H1 (cell line): ENCODE data around the gene MBOAT1. TPM values are rescaled to one million over a fixed set of nuclear protein-coding genes. Genes with fewer than 3 reads are reported as not detected.

Source experiments
- CTCF ChIA-PET: fragments of 300-600 bp; sonication (Branson Sonifier 250); formaldehyde crosslinking; loops from one replicate; lab custom pipeline; 2021; ENCODE audit not compliant: partially characterized antibody; lab: Charles Lee
- POLR2A ChIA-PET: fragments of 300-600 bp; sonication (Branson Sonifier 250); formaldehyde crosslinking; loops from one replicate; lab custom pipeline; 2021; ENCODE audit warnings: inconsistent platforms; ENCODE audit not compliant: partially characterized antibody; lab: Charles Lee
- DNase-seq, 2 experiments: peaks; one replicate each; pipeline versions ENCODE4 v3.0.0 to v3.0.0-alpha.2; 2010 to 2022; ENCODE audit warnings: low spot score in 2 of 2, low read depth in 1 of 2, mixed read lengths in 1 of 2
- FAIRE-seq: peaks from 2 replicates; lab custom pipeline; 2011; peaks lifted over from hg19 to GRCh38; lab: Jason Lieb, UNC
- H2AFZ ChIP-seq: 2 replicates; pipeline ENCODE4 v1.8.1; 2012; ENCODE audit warnings: low read length, inconsistent platforms
- H2AK5ac ChIP-seq: 2 replicates; pipeline ENCODE4 v1.6.1; 2013; ENCODE audit warnings: low read depth, low read length
- H2BK120ac ChIP-seq: replicated peaks from 2 replicates; pipeline ENCODE3; 2013; ENCODE audit warnings: low read depth, low read length, inconsistent platforms
- H2BK12ac ChIP-seq: 2 replicates; pipeline ENCODE4 v1.6.1; 2013; ENCODE audit warnings: low read depth, low read length
- H2BK15ac ChIP-seq: 2 replicates; pipeline ENCODE4 v1.6.1; 2013; ENCODE audit warnings: low read length
- H2BK20ac ChIP-seq: 2 replicates; pipeline ENCODE4 v1.6.1; 2013; ENCODE audit warnings: low read length
- H2BK5ac ChIP-seq: 2 replicates; pipeline ENCODE4 v1.6.1; 2013; ENCODE audit warnings: low read depth, low read length
- H3K14ac ChIP-seq: 2 replicates; pipeline ENCODE4 v1.6.1; 2013; ENCODE audit warnings: inconsistent platforms; ENCODE audit not compliant: insufficient read length
- H3K18ac ChIP-seq: 2 replicates; pipeline ENCODE4 v1.6.1; 2013; ENCODE audit warnings: low read length; ENCODE audit errors: extremely low read depth
- H3K23ac ChIP-seq: 2 replicates; pipeline ENCODE4 v1.6.1; 2013; ENCODE audit warnings: inconsistent platforms; ENCODE audit not compliant: insufficient read length
- H3K23me2 ChIP-seq: 2 replicates; pipeline ENCODE4 v1.6.1; 2013; ENCODE audit warnings: low read depth, low read length
- H3K27ac ChIP-seq: 2 replicates; pipeline ENCODE4 v1.6.1; 2011; ENCODE audit warnings: low read depth, low read length, inconsistent platforms
- H3K27me3 ChIP-seq, 4 experiments: replicated peaks in 1 of 4; 1 replicate in 1 of 4; 2 replicates in 3 of 4; pipeline versions ENCODE4 v1.6.1 to v1.8.1; 2011 to 2013; ENCODE audit warnings: low read length in 3 of 4, mild to moderate bottlenecking in 3 of 4, inconsistent platforms in 2 of 4, mixed read lengths in 2 of 4, moderate library complexity in 1 of 4; ENCODE audit not compliant: control insufficient read depth in 3 of 4, insufficient read depth in 3 of 4; ENCODE audit errors: extremely low read depth in 1 of 4
- H3K36me3 ChIP-seq, 4 experiments: 2 replicates each; pipeline versions ENCODE4 v1.6.1 to v1.8.1; 2011 to 2013; ENCODE audit warnings: mild to moderate bottlenecking in 4 of 4, low read length in 3 of 4, moderate library complexity in 2 of 4, control low read depth in 1 of 4, inconsistent platforms in 1 of 4; ENCODE audit not compliant: insufficient read depth in 4 of 4, control insufficient read depth in 2 of 4
- H3K4ac ChIP-seq: replicated peaks from 2 replicates; pipeline ENCODE3; 2013; ENCODE audit warnings: low read length, low read depth, mixed read lengths, inconsistent platforms; ENCODE audit not compliant: insufficient read length
- H3K4me1 ChIP-seq, 4 experiments: replicated peaks in 1 of 4; 1 replicate in 1 of 4; 2 replicates in 3 of 4; pipeline versions ENCODE4 v1.6.1 to v1.8.1; 2011 to 2013; ENCODE audit warnings: low read length in 3 of 4, inconsistent platforms in 2 of 4, mixed read lengths in 1 of 4; ENCODE audit not compliant: insufficient read depth in 4 of 4, control insufficient read depth in 3 of 4
- H3K4me2 ChIP-seq, 2 experiments: 2 replicates each; pipeline versions ENCODE4 v1.6.1 to v1.8.1; 2011 to 2013; ENCODE audit warnings: low read depth in 2 of 2, low read length in 2 of 2, control low read depth in 1 of 2, inconsistent platforms in 1 of 2, mild to moderate bottlenecking in 1 of 2; ENCODE audit not compliant: insufficient read depth in 1 of 2
- H3K4me3 ChIP-seq, 4 experiments: fragments of 200-600, 300-600 bp in 1 of 4; sonication (generic), shearing (Covaris generic), sonication (Bioruptor Twin) in 1 of 4; 2 replicates each; pipeline versions ENCODE4 v1.5.1 to v1.8.1; 2011 to 2016; ENCODE audit warnings: low read length in 4 of 4, low read depth in 3 of 4, control low read depth in 2 of 4, inconsistent platforms in 2 of 4, mild to moderate bottlenecking in 2 of 4, mixed read lengths in 1 of 4, moderate library complexity in 1 of 4; ENCODE audit not compliant: insufficient read depth in 2 of 4; ENCODE audit errors: extremely low read depth in 1 of 4
- H3K56ac ChIP-seq: replicated peaks from 2 replicates; pipeline ENCODE3; 2013; ENCODE audit warnings: low read depth, mild to moderate bottlenecking, mixed read lengths, low read length, inconsistent platforms; ENCODE audit not compliant: insufficient read length
- H3K79me1 ChIP-seq: 2 replicates; pipeline ENCODE4 v1.6.1; 2013; ENCODE audit warnings: low read depth, low read length, control low read depth
- H3K79me2 ChIP-seq, 2 experiments: 2 replicates each; pipeline versions ENCODE4 v1.6.1 to v1.8.1; 2012 to 2013; ENCODE audit warnings: low read length in 2 of 2, mild to moderate bottlenecking in 2 of 2, inconsistent platforms in 1 of 2; ENCODE audit not compliant: insufficient read depth in 2 of 2, control insufficient read depth in 1 of 2
- H3K9ac ChIP-seq, 4 experiments: replicated peaks in 1 of 4; 1 replicate in 1 of 4; 2 replicates in 3 of 4; pipeline versions ENCODE4 v1.6.1 to v1.8.1; 2011 to 2013; ENCODE audit warnings: low read depth in 3 of 4, low read length in 3 of 4, control low read depth in 2 of 4, mild to moderate bottlenecking in 2 of 4, moderate library complexity in 2 of 4, inconsistent platforms in 1 of 4; ENCODE audit errors: extremely low read depth in 1 of 4
- H3K9me3 ChIP-seq, 2 experiments: 2 replicates each; pipeline versions ENCODE4 v1.6.1 to v1.8.1; 2012 to 2013; ENCODE audit warnings: mild to moderate bottlenecking in 2 of 2, moderate library complexity in 2 of 2, control low read depth in 1 of 2, inconsistent platforms in 1 of 2, low read depth in 1 of 2, low read length in 1 of 2, mixed read lengths in 1 of 2; ENCODE audit not compliant: insufficient read depth in 2 of 2
- H4K20me1 ChIP-seq, 2 experiments: replicated peaks in 1 of 2; 2 replicates each; pipeline versions ENCODE3 to v1.8.1; 2011 to 2013; ENCODE audit warnings: inconsistent platforms in 2 of 2, low read length in 2 of 2, mild to moderate bottlenecking in 1 of 2; ENCODE audit not compliant: insufficient read depth in 2 of 2, control insufficient read depth in 1 of 2
- H4K5ac ChIP-seq: 2 replicates; pipeline ENCODE4 v1.6.1; 2013; ENCODE audit warnings: low read length, low read depth, mixed read lengths, inconsistent platforms; ENCODE audit not compliant: insufficient read length
- H4K8ac ChIP-seq: 2 replicates; pipeline ENCODE4 v1.8.0; 2013; ENCODE audit warnings: mild to moderate bottlenecking, moderate library complexity, low read length, inconsistent platforms; ENCODE audit not compliant: insufficient read depth; ENCODE audit errors: extremely low read depth
- H4K91ac ChIP-seq: replicated peaks from 2 replicates; pipeline ENCODE3; 2013; ENCODE audit warnings: low read length, mixed read lengths, inconsistent platforms; ENCODE audit not compliant: insufficient read length
- ASH2L ChIP-seq: fragments of 200-600, 300-600 bp; sonication (generic); IDR thresholded peaks from one replicate; pipeline ENCODE4 v1.7.1; 2017; ENCODE audit warnings: low read length
- ATF2 ChIP-seq: IDR thresholded peaks from 2 replicates; pipeline ENCODE4 v1.6.1; 2012; ENCODE audit warnings: low read length, inconsistent platforms
- ATF3 ChIP-seq: IDR thresholded peaks from 2 replicates; pipeline ENCODE4 v1.6.1; 2011; ENCODE audit warnings: low read depth, mild to moderate bottlenecking, low read length; ENCODE audit not compliant: insufficient read depth
- BRCA1 ChIP-seq: IDR thresholded peaks from 2 replicates; pipeline ENCODE4 v1.6.1; 2012; ENCODE audit warnings: low read depth, low read length, improper control_type of control experiment
- CBX8 ChIP-seq: fragments of 300-800, 300-1000 bp; sonication (generic); IDR thresholded peaks from 2 replicates; pipeline ENCODE4 v1.7.1; 2016; ENCODE audit warnings: low read depth, low read length, borderline replicate concordance
- HDAC6 ChIP-seq: IDR thresholded peaks from one replicate; pipeline ENCODE4 v1.7.1; 2012; ENCODE audit warnings: low read depth, mild to moderate bottlenecking, inconsistent platforms, low read length, moderate library complexity
- MAFK ChIP-seq: IDR thresholded peaks from 2 replicates; pipeline ENCODE4 v1.6.1; 2012; ENCODE audit warnings: low read depth, mild to moderate bottlenecking, improper control_type of control experiment, low read length
- RAD21 ChIP-seq, 2 experiments: IDR thresholded peaks in 1 of 2; conservative IDR thresholded peaks in 1 of 2; 2 replicates each; pipeline ENCODE4 v1.6.1; 2011; ENCODE audit warnings: low read depth in 2 of 2, low read length in 2 of 2, improper control_type of control experiment in 1 of 2, inconsistent platforms in 1 of 2, mild to moderate bottlenecking in 1 of 2, moderate library complexity in 1 of 2
- SIN3A ChIP-seq, 2 experiments: IDR thresholded peaks in 1 of 2; conservative IDR thresholded peaks in 1 of 2; 2 replicates each; pipeline ENCODE4 v1.6.1; 2011 to 2012; ENCODE audit warnings: low read length in 2 of 2, improper control_type of control experiment in 1 of 2, low read depth in 1 of 2, mild to moderate bottlenecking in 1 of 2
- SP1 ChIP-seq: IDR thresholded peaks from 2 replicates; pipeline ENCODE4 v1.6.1; 2011; ENCODE audit warnings: low read depth, low read length
- TCF12 ChIP-seq: IDR thresholded peaks from 2 replicates; pipeline ENCODE4 v1.6.1; 2011; ENCODE audit warnings: low read depth, mild to moderate bottlenecking, low read length
- WGBS, 2 experiments: shearing (Covaris generic) in 1 of 2; methylation state at CpG; one replicate each; pipeline versions ENCODE4 v1.1.6 to v1.1.7; 2013 to 2015; ENCODE audit warnings: low lambda C conversion rate in 2 of 2, mixed read lengths in 2 of 2, inconsistent platforms in 1 of 2, low coverage in 1 of 2, missing lambda C conversion rate in 1 of 2; ENCODE audit not compliant: insufficient replicate concordance in 2 of 2, insufficient coverage in 1 of 2, insufficient read length in 1 of 2; ENCODE audit errors: extremely low coverage in 1 of 2, missing lambda C conversion rate in 1 of 2; 5-methylcytosine and 5-hydroxymethylcytosine counted together
- polyA plus RNA-seq, 7 experiments: library from polyadenylated mRNA; depleted of rRNA in 3 of 7; stranded (reverse) in 5 of 7; unstranded in 2 of 7; fragments of >200 nt in 5 of 7; fragments of 200-250 nt in 2 of 7; gene quantifications; 1 replicate in 5 of 7; 2 replicates in 1 of 7; 4 replicates in 1 of 7; pipeline versions ENCODE4 v1.2.1 to v1.2.3, GENCODE V29; 2011 to 2013; ENCODE audit warnings: missing spikeins in 2 of 7, mixed read lengths in 2 of 7
- total RNA-seq: library from RNA; stranded (reverse); fragmentation: NEBNext Ultra II Directional; extraction: Animal tissue kit (Norgen Biotek cat#: 25700); gene quantifications from 2 replicates; pipeline ENCODE4 v1.2.1, GENCODE V29; 2021

Gene MBOAT1
- total and polyA plus RNA-seq, 2 of the 8 experiments (the other 6 are each of a cell fraction or from before 2014, with no cell fraction given) = 4.9 to 19.5 TPM

- ChIA-PET CTCF (interaction anchor here (1.9 kb wide), 1 partner anchor 41 kb away, joined by 5 read pairs; no protein-coding TSS in a partner anchor), POLR2A (no interaction called here)
- Histone ChIP-seq H3K27ac (no peak overlapping the region), H3K9ac (no peak overlapping the region), H2BK12ac (no peak overlapping the region), H3K79me1 (no peaks in the 10 kb centered on the region; the same call in 1 of the 2 replicates), H4K91ac (no peak overlapping the region), H4K8ac (no peak overlapping the region), H3K4me1 (no peaks in the 10 kb centered on the region), H2AFZ (no peak overlapping the region), H3K4ac (no peak overlapping the region), H3K4me3 (no peak overlapping the region), H2BK120ac (no peak overlapping the region), H3K18ac (no peak overlapping the region), H2AK5ac (no peak overlapping the region), H3K79me2 (no peaks in the 10 kb centered on the region), H3K36me3 (no peaks in the 10 kb centered on the region), H3K23me2 (no peaks in the 10 kb centered on the region), H3K4me2 (no peak overlapping the region), H2BK20ac (no peak overlapping the region), H4K20me1 (peaks cover 0 to 2% of the 10 kb centered on the region in 2 experiments), H3K27me3 (no peaks in the 10 kb centered on the region), H2BK15ac (no peak overlapping the region), H3K9me3 (no peaks in the 10 kb centered on the region), H4K5ac (no peak overlapping the region), H2BK5ac (no peak overlapping the region), H3K56ac (no peak overlapping the region), H3K14ac (no peak overlapping the region), H3K23ac (no peak overlapping the region)
- FAIRE-seq (no peak), DNase-seq (no peak)
- 98% methylated on average over 2 of the region's 2 CpGs; no CpG with 5 or more reads in 1 of the 2 experiments for WGBS, 2 experiments
- no peak for TF ChIP-seq SIN3A (conservative IDR thresholded peaks at IDR 0.05 in 1 of 2, IDR thresholded peaks at IDR 0.05 in 1 of 2; ENCODE audit: low read depth in 1 of 2, low read length in 2 of 2)
- TF ChIP-seq BRCA1 = no peak
- TF ChIP-seq MAFK = no peak
- TF ChIP-seq ATF3 = no peak
- no peak for TF ChIP-seq HDAC6
- no peak for TF ChIP-seq ASH2L
- TF ChIP-seq CBX8 = no peak
- TF ChIP-seq TCF12 = no peak
- no peak for TF ChIP-seq ATF2
- no peak for TF ChIP-seq SP1
- TF ChIP-seq RAD21 (IDR thresholded peaks at IDR 0.05 in 1 of 2, conservative IDR thresholded peaks at IDR 0.05 in 1 of 2; ENCODE audit: low read depth in 2 of 2, low read length in 2 of 2) = no peak
These were observed 44.7 kb downstream of the MBOAT1 start for GRCh38 chr6:20167601-20168000.
